ENCODE measurements around the gene CDK14.

DNA sequence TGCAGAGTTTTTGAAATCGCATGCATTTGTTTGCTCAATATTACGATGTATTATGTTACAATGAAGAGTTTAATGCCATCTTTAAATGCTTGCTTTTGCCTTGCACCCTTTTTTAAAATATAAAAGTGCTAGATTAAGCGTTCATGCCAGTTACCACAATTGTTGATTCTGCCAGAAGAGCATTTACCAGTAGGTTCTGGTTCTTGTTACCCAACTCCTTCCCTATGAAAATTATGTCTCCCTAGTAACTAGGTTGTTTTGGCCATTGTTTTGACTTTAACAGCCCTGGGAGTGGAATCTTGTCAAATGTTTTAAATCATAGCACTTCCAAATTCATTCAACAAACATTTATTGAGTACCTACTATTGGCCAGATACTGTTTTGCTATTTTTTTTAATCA lies 32.8 kb upstream of the CDK14 start:
- TF ChIP-seq, protein P1, sequence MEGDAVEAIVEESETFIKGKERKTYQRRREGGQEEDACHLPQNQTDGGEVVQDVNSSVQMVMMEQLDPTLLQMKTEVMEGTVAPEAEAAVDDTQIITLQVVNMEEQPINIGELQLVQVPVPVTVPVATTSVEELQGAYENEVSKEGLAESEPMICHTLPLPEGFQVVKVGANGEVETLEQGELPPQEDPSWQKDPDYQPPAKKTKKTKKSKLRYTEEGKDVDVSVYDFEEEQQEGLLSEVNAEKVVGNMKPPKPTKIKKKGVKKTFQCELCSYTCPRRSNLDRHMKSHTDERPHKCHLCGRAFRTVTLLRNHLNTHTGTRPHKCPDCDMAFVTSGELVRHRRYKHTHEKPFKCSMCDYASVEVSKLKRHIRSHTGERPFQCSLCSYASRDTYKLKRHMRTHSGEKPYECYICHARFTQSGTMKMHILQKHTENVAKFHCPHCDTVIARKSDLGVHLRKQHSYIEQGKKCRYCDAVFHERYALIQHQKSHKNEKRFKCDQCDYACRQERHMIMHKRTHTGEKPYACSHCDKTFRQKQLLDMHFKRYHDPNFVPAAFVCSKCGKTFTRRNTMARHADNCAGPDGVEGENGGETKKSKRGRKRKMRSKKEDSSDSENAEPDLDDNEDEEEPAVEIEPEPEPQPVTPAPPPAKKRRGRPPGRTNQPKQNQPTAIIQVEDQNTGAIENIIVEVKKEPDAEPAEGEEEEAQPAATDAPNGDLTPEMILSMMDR (IDR thresholded peaks at IDR 0.05; ENCODE audit: low read length) = no peak
- TF ChIP-seq EZH2 (IDR thresholded peaks at IDR 0.05; ENCODE audit: borderline replicate concordance, low read length) = no peak
